Measurements from ENCODE around the gene RABEP2. TPM values are rescaled to one million over a fixed set of nuclear protein-coding genes. Genes with fewer than 3 reads are reported as not detected.
"Not testable (repeated sequence)": the region's sequence is repeated elsewhere in the genome, so short reads cannot be mapped to it uniquely, and the experiment has no call there.

RABEP2 gene
- total RNA-seq, 1 experiment from 2014 or later, result 17.6 TPM

GRCh38 chr16:28883221-28883996 is 41.6 kb downstream of the RABEP2 start:
- ChIA-PET POLR2A (ENCODE audit: low non-redundant PET) (no interaction called here), CTCF (no interaction called here)
- H3K36me3 ChIP-seq (ENCODE audit: insufficient read depth, low read length, poor library complexity, severe bottlenecking), result no peaks in the 10 kb centered on the region
- H3K4me3 ChIP-seq (ENCODE audit: low read depth, low read length, poor library complexity, severe bottlenecking), result no peak overlapping the region
- no peaks in the 10 kb centered on the region for H3K4me1 ChIP-seq (ENCODE audit: insufficient read depth, low read length, poor library complexity, severe bottlenecking)
- no peak for TF ChIP-seq EZH2 (IDR thresholded peaks at IDR 0.05; ENCODE audit: borderline replicate concordance, low read depth, low read length, poor library complexity, severe bottlenecking)
- no peak for TF ChIP-seq CTCF (conservative IDR thresholded peaks at IDR 0.05; ENCODE audit: low read depth, low read length)
- no peaks in the 10 kb centered on the region for H3K9me3 ChIP-seq (ENCODE audit: low read depth, low read length, poor library complexity, severe bottlenecking)
- BruUV-seq (replicated peaks), result no TSS peak
- intact Hi-C loops (cut with micrococcal nuclease; ENCODE audit: unreplicated experiment), result no loop called here
- H3K27ac ChIP-seq (ENCODE audit: low read depth, low read length, poor library complexity, severe bottlenecking), result no peak overlapping the region
- no peak for DNase-seq (ENCODE audit: low spot score)
- no peaks in the 10 kb centered on the region for H3K27me3 ChIP-seq (replicated peaks; ENCODE audit: insufficient read depth, low read depth, low read length, poor library complexity)

GRCh38 chr16:28882551-28883160 is 42.4 kb downstream of the RABEP2 start:
- TF ChIP-seq EZH2 (IDR thresholded peaks at IDR 0.05; ENCODE audit: borderline replicate concordance, low read depth, low read length, poor library complexity, severe bottlenecking) (no peak), CTCF (conservative IDR thresholded peaks at IDR 0.05; ENCODE audit: low read depth, low read length) (no peak)
- Histone ChIP-seq H3K4me1 (ENCODE audit: insufficient read depth, low read length, poor library complexity, severe bottlenecking) (no peaks in the 10 kb centered on the region), H3K27ac (ENCODE audit: low read depth, low read length, poor library complexity, severe bottlenecking) (no peak overlapping the region), H3K4me3 (ENCODE audit: low read depth, low read length, poor library complexity, severe bottlenecking) (no peak overlapping the region), H3K36me3 (ENCODE audit: insufficient read depth, low read length, poor library complexity, severe bottlenecking) (no peaks in the 10 kb centered on the region), H3K27me3 (replicated peaks; ENCODE audit: insufficient read depth, low read depth, low read length, poor library complexity) (no peaks in the 10 kb centered on the region), H3K9me3 (ENCODE audit: low read depth, low read length, poor library complexity, severe bottlenecking) (no peaks in the 10 kb centered on the region)
- BruUV-seq (replicated peaks), result no TSS peak
- POLR2A ChIA-PET (ENCODE audit: low non-redundant PET), result no interaction called here
- DNase-seq (ENCODE audit: low spot score), result no peak
- intact Hi-C loops (cut with micrococcal nuclease; ENCODE audit: unreplicated experiment), result no loop called here
- CTCF ChIA-PET, result no interaction called here

GRCh38 chr16:28881565-28881964 is 43.5 kb downstream of the RABEP2 start:
- H3K9me3 ChIP-seq (ENCODE audit: low read depth, low read length, poor library complexity, severe bottlenecking); DNase-seq (ENCODE audit: low spot score); H3K4me3 ChIP-seq (ENCODE audit: low read depth, low read length, poor library complexity, severe bottlenecking); H3K27ac ChIP-seq (ENCODE audit: low read depth, low read length, poor library complexity, severe bottlenecking); H3K36me3 ChIP-seq (ENCODE audit: insufficient read depth, low read length, poor library complexity, severe bottlenecking); BruUV-seq (replicated peaks); intact Hi-C loops (cut with micrococcal nuclease; ENCODE audit: unreplicated experiment); POLR2A ChIA-PET (ENCODE audit: low non-redundant PET); H3K27me3 ChIP-seq (replicated peaks; ENCODE audit: insufficient read depth, low read depth, low read length, poor library complexity); H3K4me1 ChIP-seq (ENCODE audit: insufficient read depth, low read length, poor library complexity, severe bottlenecking); CTCF ChIA-PET: not testable (repeated sequence)
